ENCODE measurements around the gene EVPLL.
A peak's percentile ranks its signal among the peaks of the same experiment; 100 is the strongest.
"Not testable (repeated sequence)": the region's sequence is repeated elsewhere in the genome, so short reads cannot be mapped to it uniquely, and the experiment has no call there.

Gene EVPLL

DNA sequence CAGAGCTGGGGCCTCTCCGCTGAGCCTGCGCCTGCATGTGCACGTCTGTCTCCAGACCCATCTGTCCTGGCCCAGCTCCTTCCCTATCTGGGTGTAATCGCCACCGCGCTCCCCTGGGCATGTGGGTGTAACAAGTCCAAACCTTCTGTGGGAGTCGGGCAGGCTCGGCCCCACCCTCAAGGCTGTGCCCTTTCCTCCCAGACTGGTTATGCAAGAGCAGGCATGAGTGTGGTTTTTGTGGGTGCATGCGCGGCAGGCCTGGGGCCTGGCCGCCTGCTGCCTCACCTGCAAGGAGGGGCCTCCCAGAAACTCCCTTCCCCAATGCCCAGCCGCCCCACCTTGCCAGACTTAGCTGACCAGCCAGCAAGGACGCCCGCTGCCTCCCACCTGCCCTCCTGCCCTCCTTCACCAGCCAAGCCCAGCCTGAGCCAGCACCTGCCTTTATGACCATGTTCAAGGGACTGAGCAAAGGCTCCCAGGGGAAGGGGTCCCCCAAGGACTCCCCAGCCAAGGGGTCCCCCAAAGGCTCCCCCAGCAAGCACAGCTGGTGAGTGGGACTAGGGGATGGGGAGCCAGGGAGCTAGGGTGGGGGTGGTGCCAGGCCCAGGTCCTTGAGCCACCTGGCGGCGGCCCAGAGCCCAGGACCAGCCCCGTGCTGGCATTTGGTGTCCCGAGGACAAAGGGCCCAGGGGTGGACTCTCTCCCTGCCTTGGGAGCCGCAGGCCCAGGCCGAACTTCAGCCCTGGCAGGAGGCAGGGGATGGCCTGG lies at the start of gene EVPLL:
Gene EVPLL, plus strand, starts transcription at position 342 of the 768 bp plus-strand sequence. CDS start 3,160 bp downstream, outside the sequence.
- DNase-seq = no peak

GRCh38 chr17:18328643-18329204 lies 48.9 kb upstream of the EVPLL start:
- DNase-seq = no peak

GRCh38 chr17:18331879-18332278 lies 45.7 kb upstream of the EVPLL start:
- DNase-seq = no peak

DNA sequence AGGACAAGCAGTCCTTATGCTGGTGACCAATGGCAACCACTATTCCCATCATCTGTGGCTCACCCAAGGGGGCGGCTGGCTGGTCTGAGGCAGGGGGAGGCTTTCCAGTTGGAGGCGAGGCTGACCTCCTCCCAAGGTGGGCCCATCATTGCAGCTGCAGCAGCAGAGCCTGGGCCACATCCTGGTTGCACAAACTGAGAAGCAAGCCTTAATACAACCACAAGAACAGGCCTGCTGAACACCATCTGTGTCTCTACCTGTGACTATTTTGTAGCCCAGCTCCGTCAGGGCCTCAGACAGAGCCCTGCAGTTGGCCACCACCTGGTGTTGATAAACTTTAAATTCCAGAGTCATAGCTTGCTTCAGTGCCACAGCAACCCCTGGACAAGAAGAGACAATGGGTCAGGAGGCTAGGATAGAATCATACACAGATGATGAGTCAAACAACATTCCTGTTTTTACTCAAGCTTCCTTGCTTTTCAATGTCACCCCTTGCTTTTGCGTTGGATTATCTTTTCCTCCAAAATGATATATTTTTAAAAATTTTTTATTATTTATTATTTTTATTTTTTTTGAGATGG lies 44.6 kb upstream of the EVPLL start:
- DNase-seq = no peak

- not testable (repeated sequence) for DNase-seq
Observed at GRCh38 chr17:18338158-18338557, 39.4 kb upstream of the EVPLL start.

GRCh38 chr17:18339933-18340332 lies 37.6 kb upstream of the EVPLL start:
- no peak for DNase-seq

DNA sequence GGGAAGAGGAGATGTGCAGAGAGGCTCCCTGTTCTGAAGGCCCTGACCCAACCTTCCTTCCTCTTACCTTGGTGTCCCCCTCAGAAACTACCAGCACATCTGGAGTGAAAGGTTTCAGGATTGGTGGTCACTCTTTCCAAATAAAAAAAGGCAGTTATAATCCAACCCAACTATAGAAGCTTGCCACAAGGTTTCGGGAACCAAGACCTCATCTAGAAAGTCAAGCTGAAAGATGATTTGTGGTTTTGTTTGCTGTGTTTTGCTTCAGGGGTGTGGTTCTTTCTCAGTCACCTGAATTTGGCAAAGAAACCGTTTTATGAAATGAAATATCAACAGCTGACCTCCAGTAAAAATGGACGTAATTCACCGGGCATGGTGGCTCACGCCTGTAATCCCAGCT lies 33.6 kb upstream of the EVPLL start:
- no peak for DNase-seq

DNA sequence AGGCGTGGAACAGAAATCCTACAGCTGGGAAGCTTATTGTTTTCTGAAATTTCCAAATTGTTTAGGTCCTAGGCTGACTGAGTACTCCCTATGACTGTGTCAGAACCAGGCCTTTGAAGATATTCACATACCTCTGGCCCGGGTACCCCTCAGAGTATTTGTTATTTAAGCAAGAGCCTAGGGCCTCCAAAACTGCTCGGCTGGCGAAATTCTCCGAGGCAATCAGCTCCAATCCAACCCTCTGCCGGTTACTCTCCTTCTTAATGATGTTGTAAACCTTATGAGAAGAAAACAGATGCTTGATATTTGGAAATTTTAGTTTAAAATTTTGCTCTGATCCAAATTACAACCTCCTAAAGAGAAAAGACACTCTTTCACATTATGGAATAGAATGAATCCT lies 24.0 kb upstream of the EVPLL start:
- no peak for DNase-seq

DNA sequence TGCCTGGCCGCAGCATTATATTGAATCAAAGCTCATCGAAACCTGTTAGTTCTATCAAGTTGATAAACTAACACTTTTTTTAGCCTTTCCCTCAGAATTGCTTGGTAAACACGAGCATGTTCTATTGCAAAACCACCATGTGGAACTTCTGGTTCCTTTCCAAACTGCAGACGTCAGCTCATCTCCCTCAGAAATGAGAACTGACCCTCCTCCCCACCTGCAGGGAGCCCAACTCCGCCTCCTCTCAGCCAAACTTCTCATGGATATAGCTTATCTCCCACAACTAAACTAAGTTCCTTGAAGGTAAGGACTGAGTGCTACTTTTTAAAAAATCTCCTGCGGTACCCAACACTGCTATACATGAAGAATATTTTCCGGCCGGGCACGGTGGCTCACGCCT lies 21.0 kb upstream of the EVPLL start:
- no peak for DNase-seq

GRCh38 chr17:18360518-18360917 lies 17.1 kb upstream of the EVPLL start:
- no peak for DNase-seq

DNA sequence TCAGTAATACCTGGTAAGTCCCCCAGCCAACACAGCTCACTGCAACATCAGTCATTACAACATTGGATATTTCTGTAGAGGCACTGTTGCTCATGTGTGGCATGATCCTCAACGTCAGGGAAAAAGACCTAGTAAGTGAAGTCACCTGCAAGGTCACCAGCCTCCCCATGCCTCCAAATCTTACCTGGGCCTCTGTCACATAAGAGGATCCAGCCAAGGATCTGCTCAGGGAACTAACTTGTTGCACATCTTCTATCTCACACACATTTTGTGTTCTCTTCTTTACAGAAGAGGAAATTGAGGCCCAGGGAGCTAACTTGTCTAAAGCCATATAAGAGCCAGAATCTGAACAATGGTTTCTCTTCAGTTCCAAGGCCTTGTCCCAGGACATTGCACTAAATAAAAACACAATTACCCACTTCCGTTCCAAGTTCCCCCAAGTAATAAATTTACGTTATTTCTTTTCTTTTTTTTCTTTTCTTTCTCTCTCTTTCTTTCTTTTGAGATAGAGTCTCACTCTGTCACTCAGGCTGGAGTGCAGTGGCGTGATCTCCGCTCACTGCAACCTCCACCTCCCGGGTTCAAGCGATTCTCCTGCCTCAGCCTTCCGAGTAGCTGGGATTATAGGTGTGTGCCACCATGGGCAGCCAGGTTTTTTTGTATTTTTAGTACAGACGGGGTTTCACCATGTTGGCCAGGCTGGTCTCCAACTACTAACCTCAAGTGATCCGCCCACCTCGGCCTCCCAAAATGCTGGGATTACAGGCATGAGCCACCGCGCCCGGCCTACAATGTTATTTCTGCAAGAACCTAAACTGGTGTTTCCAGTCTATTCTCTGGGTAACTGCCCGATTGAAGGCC lies 15.5 kb upstream of the EVPLL start:
- no peak for DNase-seq

DNA sequence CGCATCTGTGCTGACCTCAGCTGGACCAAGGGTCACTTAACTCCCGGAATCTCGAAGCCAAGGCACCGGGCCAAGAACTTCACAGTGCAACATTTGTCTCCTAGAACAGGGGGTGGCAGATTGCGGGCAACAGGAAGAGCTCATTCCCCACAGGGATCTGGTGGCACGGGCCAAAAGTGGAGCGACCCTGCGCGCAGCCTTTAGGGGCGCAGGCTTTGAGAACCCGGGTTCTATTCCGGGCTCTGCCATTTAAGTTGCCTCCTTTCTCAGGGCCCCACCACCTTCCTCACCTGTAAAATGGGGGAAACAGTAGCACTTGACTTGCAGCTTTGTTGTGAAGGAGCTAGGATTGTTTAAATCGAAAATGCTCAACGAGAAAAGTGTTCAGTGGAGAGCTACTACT lies 14.9 kb upstream of the EVPLL start:
- DNase-seq = no peak

- peak; percentile 77 for DNase-seq
Observed at GRCh38 chr17:18363101-18364049, 14.2 kb upstream of the EVPLL start, which contains the start of gene SHMT1. SHMT1 (minus strand) TSS chr17:18363550; CDS start chr17:18355981, 7,569 bp downstream.

GRCh38 chr17:18364166-18364565 lies 13.4 kb upstream of the EVPLL start:
- no peak for DNase-seq

GRCh38 chr17:18368946-18369345 lies 8.6 kb upstream of the EVPLL start:
- DNase-seq = no peak

DNA sequence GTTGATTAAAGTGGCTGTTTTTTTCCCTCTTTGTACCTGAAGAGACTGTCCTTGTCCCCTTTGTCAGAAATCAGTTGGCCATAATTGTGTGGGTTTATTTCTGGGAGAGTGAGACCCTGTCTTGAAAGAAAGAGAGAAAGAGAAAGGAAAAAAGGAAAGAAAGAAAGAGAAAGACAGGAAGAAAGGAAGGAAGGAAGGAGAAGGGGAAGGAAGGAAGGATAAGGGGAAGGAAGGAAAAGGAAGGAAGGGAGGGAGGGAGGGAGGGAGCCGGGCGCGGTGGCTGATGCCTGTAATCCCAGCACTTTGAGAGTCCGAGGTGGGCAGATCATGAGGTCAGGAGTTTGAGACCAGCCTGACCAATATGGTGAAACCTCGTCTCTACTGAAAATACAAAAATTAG lies 6.8 kb upstream of the EVPLL start:
- DNase-seq = no peak

DNA sequence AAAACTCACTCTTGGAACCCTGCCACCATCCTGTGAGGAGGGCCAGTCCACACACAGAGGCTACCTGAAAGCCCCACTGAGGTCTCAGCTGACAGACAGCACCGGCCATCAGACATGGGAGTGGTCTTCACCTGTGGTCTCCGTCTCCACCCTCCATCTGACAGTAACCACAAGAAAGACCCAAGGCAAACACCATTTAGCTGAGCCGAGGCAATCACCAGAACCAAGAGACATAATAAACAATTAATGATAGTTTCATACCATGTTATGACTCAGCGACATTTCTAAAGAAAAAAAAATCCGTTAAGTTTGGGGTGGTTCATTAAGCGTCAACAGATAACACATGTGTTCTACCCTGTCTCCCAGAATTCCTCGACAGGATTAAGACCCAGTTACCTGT lies 6.1 kb upstream of the EVPLL start:
- no peak for DNase-seq

DNA sequence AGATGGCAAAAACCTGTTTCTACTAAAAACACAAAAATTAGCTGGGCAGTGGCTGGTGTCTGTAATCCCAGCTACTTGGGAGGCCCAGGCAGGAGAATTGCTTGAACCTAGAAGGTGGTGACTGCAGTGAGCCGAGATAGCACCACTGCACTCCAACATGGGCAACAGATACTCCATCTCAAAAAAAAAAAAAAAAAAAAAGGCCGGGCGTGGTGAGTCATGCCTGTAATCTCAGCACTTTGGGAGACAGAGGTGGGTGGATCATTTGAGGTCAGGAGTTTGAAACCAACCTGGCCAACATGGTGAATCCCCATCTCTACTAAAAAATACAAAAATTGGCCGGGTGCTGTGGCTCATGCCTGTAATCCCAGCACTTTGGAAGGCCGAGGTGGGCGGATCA lies 4.4 kb upstream of the EVPLL start:
- DNase-seq = not testable (repeated sequence)

DNA sequence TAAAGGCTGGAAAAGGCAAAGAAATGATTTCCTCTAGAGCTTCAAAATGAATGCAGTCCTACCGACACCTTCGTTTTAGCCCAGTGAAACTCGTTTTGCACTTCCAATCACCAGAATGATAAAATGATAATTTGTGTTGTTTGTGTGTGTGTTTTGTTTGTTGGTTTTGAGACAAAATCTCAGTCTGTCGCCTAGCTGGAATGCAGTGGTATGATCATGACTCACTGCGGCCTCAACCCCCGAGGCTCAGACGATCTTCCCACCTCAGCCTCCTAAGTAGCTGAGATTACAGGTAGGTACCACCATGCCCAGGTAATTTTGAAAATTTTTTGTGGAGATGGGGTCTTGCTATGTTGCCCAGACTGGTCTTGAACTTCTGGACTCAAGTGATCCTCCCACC lies 3.4 kb upstream of the EVPLL start:
- DNase-seq = no peak

DNA sequence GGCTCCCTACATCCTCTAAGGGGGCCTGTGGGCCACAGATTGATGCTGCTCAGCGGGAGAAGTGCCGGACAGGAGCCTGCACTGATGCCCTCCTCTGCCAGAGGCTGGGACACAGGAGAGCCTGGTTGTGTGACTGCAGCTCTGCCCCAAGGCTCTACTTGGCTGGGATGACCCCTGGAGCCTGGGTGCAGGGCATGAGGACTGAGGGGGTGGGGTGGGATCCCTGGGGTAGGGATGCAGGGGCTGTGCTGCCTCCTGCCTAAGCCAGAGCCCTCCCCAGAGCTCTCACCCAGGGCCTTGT lies 577 bp downstream of the EVPLL start:
- DNase-seq = no peak

- DNase-seq = not testable (repeated sequence)
Observed at GRCh38 chr17:18378614-18379013, 1.0 kb downstream of the EVPLL start.
